GM12873 (cell line): Measurements from ENCODE around the gene SF3A2.

ENCODE experiments used
- TF ChIP-seq, protein P1 (sequence below): IDR thresholded peaks from 2 replicates; pipeline ENCODE4 v1.5.1; 2012; ENCODE audit warnings: low read depth, mild to moderate bottlenecking, moderate library complexity, low read length, control low read depth; ENCODE audit not compliant: insufficient read depth; ENCODE audit errors: missing control alignments

Gene SF3A2

DNA sequence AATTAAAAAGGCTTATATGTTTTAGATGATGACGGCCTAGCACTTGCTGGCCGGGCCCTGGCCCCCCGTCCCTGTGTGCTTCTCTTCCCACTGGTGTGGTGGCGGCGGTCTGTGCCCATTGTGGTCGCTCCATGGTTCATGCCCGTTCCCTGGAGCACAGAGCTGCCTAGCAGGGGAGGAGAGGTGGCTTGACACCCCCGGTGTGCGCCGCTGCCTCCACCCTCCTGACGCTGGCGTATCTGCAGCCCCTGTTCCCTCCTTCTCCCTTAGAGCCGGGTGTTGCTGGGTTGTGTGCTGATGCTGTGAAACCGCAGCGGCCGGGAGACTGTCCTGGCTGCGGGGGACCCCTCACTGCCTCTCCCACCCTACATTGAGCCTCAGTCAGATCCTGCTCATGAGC, 43.8 kb upstream of the SF3A2 start:
- TF ChIP-seq, protein P1, sequence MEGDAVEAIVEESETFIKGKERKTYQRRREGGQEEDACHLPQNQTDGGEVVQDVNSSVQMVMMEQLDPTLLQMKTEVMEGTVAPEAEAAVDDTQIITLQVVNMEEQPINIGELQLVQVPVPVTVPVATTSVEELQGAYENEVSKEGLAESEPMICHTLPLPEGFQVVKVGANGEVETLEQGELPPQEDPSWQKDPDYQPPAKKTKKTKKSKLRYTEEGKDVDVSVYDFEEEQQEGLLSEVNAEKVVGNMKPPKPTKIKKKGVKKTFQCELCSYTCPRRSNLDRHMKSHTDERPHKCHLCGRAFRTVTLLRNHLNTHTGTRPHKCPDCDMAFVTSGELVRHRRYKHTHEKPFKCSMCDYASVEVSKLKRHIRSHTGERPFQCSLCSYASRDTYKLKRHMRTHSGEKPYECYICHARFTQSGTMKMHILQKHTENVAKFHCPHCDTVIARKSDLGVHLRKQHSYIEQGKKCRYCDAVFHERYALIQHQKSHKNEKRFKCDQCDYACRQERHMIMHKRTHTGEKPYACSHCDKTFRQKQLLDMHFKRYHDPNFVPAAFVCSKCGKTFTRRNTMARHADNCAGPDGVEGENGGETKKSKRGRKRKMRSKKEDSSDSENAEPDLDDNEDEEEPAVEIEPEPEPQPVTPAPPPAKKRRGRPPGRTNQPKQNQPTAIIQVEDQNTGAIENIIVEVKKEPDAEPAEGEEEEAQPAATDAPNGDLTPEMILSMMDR = no peak

DNA sequence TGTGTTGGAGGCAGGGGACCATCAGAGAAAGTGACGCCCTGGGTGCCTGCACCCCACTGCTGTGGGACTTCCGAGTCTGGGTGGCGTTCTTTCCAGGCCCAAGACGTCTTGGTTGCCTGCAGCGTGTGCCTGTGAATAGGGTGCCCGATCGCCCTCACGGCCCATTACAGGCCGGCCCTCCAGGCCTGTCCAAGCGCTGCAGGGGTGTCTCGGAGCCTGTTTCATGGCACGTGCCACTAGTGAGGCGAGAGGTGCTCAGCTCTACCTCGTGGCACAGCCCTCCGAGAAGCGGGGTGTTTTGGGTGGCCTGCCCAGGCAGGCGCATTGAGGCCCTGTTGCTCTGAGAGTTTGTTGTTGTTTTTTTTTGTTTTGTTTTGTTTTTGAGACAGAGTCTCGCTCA, 42.8 kb upstream of the SF3A2 start:
- TF ChIP-seq, protein P1 = no peak

DNA sequence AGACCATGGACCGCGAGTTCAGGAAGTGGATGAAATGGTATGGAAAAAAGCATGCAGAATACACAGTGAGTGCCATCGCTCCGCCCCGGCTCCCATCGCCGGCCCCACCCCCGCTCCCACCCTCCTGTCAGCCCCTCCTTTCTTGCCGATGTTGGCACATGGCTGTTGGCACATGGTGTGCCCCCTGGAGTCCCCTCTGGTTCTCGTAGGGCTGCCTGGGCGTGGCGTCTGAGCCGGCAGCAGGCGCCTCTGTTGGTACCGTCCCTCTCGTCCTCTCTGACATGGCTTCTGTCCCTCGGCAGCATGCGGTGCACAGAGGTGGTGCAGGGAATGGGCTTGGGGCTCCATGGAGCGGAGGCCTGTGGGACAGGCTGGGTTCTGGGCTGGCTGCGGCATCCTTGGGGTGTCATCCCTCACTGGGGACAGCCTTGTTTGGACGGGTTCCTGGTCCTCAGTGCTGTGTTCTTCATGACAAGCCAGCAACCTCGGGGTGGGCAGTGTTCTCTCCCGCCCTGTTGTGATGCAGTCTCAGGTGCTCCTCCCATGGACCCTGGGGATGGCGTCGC, 42.0 kb upstream of the SF3A2 start:
- TF ChIP-seq, protein P1 = no peak

DNA sequence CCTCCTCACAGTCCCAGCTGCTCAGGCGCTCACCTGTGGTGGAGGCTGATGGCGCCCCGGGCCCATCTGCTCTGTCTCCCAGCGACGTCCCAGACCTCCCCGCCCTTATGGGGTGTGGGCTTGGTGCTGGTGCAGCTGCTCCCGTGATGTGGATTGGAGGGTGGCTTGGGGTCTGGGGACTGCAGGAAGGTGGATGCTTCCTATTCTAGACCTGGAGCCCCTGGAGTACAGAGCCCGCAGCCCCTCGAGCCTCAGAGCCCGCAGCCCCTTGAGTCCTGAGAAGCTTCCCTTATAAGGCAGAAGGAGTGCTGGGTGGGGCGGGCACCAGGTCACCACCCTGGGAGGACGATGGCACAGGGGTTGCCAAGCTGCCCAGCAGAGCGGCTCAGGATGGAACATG, 41.3 kb upstream of the SF3A2 start:
- TF ChIP-seq, protein P1 = no peak

DNA sequence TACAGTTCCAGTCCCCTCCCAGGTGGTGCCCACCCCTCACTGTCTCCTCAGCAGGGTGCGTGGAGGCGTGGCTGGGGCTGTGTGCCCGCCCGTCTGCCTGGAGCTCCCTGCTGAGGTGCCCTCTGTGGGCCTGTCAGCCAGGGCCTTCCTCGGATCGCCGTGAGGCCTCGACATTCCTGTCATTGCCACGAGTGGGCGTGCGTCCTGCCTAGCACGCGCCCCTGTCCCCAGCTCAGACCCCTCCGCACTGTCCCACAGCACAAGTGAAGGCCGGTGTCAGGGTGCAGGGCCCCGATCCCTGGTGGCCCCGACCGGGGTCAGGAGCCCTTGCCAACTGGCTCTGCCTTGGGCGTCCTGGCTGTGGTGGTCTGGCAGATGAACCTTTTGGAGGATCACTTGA, 40.7 kb upstream of the SF3A2 start:
- TF ChIP-seq, protein P1 = no peak

DNA sequence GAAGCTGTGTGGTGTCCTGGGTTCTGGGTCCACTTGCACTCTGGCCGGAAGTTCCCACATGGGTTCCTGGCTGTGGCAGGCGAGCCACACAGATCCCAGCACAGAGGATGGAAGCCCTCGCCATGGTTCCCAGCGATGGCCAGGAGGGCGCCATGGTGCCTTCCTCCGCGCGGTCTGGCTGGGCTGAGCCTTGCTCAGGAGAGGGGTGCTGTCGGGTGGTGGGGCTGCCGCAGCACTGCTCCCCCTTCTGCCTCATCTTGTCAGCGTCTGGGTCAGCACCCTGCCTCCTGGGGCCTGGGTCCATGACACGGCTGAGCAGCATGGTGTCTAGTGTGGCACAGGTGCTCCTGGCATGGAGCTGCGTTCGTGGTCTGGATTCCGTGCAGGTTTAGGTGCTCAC, 39.4 kb upstream of the SF3A2 start:
- TF ChIP-seq, protein P1 = no peak

DNA sequence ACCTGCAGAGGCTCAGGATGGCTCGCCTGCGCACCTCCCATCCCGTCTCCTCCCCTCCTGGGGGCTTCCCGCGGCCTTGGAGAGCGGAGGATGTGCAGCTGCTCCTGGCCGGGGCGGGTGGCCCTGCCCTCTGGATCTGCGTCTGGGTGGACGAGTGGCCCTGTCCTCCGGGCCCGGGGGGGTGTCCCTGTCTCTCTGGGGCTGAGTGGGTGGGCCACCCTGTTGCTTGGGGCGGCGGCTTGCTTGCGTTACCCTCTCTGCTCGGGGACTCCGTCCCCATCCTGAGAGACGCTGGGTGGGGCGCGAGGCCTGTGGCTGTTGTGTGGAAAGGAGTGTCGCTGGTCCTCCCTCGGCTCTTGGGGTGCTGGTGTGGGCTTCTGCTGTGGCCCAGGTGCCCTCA, 38.3 kb upstream of the SF3A2 start:
- TF ChIP-seq, protein P1 = no peak
